HG03175 (cell line): Measurements from ENCODE around the gene RYR3.

Experiments used
- ATAC-seq: cut with Tn5 transposase; IDR thresholded peaks from one replicate; pipeline ENCODE4 v1.9.1; 2021; ENCODE audit warnings: mild to moderate bottlenecking, moderate library complexity; ENCODE audit not compliant: unreplicated experiment

Gene RYR3

DNA sequence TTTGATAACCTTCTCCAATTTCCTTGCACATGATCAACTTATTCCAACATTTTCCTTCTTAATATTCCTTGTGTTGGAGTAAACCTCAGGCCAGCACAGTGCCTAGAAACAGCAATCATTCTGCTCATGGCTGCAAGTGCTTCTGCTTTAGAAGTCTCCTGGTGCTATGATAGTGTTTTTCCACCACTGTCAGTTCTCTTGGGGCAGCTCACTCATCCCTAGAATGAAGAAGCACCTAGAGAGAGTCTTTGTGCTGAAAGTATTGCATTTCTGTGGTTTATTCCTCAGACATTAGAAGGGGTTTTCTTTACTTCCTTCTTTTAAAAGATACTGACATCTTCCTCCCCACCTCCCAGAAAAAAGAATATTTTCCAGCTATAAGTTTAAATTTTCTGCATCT, 183.5 kb downstream of the RYR3 start:
- no peak for ATAC-seq

DNA sequence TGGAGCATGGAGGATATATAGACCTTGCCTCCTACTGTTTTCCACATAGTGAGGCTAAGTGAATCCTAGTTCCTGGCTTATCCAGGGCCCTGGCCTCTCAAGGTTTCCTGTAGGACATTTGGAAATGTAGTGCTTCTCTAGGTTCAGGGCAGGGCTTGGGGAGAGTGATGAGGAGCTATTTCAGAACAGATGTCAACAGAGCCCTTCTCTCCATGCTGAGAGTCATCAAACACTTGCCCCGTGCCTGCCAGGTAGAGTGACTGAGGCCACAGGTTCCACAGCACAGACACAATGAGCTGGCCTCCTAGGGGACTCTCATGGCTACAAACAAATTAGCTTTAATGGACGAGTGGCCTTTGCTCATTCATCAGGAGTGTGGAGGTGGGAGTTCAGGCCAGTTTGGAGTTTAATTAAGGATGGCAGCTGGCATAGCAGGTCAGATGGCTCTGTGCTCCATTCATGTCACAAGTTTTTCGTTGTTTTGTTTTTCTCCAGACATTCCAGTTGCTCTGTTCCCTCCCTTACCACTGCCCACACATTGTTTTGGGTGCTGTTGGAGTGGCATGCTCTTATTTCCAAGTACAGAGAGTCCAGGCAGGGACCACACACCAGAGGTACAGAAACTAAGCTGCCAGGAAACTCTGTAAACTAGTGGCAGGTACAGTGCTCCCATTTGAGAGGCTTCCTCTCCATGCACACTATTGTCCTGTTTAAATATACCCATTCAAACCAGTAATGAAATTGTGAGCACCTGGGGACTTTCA, 189.8 kb downstream of the RYR3 start:
- ATAC-seq: no peak

DNA sequence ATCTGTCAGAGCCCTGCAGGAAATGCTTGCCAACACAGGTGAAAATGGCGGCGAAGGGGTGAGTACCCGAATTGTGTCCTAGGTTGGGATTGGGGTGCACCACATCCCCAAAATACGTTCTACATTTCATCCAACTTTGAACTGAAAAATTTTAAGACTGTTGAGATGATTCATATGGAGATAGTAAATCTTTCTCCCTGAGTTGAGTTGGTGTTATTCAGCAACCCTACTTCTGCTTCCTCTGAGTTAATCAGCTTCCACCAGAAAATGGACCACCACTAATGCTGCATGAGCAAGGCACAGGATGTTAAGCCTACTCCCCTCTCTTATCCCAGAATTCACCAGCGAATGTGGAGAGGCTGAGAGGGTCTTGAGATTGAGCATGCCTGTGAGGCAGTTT, 192.9 kb downstream of the RYR3 start:
- ATAC-seq: no peak

DNA sequence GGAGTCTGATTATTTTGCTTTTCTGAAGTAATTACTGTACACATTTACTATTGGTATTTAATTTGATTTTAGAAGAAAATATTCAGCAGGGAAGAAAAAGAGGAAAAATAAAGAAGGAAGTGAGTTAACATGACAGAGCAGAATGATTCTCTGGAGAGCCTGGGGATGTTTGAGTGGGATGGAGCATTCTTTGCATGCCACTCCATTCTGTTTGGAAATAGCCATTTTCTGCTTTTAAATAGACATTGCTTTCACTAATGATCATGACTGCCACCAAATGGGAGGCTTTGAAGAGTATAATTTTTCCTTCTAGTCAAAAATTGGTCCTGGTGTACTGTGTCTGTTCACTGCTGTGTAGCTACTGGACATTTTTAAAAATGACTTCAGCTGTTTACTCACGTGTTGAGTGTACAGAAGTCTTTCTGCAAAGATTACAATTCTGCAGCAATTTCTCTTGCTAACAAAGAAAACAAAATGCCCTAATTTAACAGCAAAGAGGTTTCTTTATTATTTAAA, 196.1 kb downstream of the RYR3 start:
- no peak for ATAC-seq

DNA sequence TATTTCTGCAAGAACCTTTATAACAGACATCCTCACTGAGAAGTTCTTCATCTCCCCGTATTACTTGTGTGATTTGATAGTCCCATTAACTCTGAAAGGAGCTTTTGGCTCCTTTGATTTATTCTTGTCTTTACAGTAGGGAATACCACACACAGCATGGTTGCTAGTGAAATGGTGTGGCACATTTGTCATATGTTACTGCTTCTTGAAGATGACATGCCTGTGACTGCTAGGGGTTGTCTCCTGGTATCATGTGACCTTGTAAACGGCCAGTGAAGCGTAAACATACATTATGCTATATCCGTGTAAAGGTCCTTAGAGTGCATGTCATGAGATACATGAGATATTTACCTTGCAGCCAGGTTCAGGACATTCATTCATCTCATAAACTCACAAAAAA, 197.9 kb downstream of the RYR3 start:
- no peak for ATAC-seq

DNA sequence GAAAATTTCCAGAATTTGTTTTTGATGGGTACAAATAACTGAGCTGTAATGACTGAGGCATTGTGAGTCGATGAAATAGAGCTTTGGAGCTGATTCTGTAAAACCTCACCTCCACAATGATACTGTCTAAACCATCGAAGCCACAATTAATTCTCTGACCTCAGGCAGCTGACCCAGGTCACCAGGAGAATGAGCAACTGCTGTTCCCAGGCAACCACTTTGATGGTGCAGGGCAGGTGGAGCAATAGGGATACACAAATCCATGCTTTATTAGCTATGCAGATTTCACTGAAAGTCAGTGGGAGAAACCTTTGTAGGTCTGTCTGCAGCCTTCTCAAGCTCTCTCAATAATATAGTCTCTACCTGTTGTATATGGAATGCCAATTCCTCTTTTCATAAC, 204.4 kb downstream of the RYR3 start:
- no peak for ATAC-seq

DNA sequence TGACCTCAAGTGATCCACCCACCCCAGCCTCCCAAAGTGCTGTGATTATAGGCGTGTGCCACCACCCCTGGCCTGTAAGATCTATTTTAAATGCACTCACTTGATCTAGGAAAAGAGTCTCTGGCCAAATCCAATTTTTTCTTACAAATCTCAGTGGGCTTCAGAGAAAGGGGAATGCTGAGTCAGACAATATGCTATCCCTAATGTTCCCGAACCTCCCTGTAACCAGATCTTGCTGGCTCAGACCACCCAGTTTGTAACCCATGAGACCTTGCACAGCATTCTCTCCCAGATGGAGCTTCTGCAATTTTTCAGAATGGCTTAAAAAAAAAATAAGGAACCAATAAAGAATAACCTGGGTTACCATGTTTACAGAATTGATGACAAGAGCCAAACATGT, 205.8 kb downstream of the RYR3 start:
- no peak for ATAC-seq

DNA sequence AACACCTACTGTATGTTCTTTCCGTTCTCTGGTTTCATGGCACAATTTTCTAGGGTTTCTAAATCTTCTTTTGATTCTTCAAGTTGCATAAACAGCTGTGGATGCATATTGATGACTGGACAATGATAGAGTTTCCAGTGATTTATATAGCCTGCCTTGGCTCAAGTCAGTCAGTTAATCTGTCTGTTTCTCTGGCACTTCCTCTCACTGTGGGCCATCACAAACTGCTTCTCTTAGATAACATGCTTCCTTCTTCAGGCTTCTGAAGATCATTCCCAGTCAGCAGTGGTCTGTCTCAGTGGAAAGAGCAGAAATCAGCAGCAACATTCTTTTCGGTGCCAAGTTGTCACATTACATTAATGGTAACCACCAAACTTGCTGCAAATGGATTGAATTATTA, 207.2 kb downstream of the RYR3 start:
- ATAC-seq: no peak

DNA sequence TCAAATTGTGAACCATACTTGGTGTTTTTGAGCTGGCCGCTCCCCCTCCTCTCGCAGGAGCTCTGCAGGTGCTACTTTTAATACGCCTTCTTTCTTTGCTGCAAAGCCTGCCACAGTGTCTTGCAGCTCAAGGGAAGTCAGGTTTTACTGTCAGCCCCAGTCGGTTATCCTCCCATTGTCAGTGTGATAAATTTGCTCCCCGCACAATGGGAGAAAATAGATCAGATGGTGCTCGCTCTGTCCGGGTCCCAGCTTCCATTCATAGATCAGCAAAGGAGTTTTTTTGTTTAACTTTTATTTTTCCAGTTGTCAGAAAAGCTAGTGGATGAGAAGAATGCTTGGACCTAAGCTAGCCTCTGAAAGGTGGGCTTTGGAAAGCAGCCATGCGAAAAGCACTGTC, 207.7 kb downstream of the RYR3 start:
- no peak for ATAC-seq

DNA sequence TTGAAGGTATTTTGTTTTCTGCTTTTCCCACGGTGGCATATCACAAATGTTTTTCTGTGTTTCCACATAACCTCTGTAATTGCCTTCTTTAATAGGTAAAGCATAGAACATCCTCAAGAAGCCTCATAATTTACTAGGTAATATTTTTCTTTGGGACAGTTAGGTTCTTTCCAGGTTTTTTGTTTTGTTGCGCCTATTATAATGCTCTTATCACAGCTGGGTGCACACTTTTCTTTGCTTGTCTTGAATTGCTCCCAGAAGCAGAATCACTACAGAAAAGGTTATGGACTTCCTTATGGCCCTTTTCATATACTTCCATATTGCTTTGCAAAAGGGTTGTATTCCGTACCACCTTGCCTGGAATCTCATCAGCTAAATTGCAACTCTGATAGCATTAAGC, 213.5 kb downstream of the RYR3 start:
- no peak for ATAC-seq

DNA sequence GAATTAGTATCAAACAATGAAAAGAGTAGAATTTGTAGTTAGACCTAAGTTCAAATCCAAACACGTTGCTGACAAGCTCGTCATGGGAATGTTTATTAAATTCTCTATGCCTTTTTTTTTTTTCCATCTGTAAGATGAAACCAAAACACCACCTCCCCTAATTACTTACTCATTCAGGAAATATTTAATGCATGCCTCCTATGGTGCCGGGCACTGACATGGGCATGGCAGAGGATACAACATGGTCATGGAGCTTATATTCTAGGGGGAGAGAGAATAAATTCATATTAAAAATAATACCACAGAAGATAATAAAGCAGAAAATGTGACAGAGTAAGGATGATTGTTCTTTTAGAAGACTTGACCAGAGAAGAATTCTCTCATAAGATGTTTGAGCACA, 215.8 kb downstream of the RYR3 start:
- no peak for ATAC-seq

DNA sequence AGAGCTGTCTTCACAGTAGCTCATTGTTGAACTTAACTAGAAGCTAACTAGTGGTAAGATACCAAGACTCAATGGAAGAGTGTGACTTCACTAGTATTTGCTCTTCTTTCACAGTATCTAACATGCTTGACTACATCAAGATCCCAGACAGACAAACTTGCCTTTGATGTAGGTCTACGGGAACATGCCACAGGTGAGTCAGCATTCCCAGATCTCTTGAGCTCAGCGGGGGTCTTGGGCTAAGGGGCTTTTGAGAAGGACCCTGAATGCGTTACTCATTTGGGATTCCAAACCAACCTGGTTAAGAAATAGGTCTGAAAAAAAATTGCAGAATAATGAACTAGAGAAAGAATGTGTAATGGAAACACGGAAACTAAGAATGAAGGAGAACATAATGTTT, 222.4 kb downstream of the RYR3 start:
- no peak for ATAC-seq

DNA sequence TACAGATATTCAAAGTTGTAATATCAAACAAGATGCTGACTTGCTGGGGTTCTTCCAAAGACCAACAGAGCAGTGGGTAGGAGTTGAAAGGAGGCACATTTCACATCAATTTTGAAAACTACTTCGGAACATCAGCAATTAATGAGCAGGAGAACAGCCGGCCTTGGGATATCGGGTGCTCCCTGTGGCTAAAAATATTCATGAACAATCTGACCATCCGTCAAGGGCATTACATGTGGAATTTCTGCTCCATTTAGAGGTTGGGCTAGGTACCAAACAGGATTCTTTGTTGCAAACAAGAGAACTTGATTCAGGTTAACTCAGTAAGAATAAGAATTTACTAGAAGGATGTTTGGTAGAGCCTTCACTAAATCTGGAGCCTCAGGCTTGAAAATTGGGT, 223.9 kb downstream of the RYR3 start:
- no peak for ATAC-seq

DNA sequence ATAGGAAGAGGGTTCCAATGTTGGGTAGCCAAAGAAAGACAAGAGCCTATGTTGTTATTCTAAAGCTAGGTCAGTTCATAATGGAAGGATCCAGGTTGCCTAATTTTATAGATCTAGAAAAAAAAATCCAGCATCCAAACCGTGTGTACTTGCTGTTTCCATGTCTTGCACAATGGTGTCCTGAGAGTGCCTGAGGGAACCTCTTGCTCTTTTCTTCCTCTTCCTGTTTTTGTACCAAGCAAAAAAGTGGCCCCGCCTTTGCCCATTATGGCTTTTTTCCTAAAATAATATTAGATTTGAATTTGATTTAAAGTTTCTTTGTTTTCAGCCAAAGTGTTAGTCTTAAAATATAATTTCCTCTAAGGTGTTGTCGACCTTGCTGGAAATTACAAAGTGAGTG, 224.4 kb downstream of the RYR3 start:
- no peak for ATAC-seq

DNA sequence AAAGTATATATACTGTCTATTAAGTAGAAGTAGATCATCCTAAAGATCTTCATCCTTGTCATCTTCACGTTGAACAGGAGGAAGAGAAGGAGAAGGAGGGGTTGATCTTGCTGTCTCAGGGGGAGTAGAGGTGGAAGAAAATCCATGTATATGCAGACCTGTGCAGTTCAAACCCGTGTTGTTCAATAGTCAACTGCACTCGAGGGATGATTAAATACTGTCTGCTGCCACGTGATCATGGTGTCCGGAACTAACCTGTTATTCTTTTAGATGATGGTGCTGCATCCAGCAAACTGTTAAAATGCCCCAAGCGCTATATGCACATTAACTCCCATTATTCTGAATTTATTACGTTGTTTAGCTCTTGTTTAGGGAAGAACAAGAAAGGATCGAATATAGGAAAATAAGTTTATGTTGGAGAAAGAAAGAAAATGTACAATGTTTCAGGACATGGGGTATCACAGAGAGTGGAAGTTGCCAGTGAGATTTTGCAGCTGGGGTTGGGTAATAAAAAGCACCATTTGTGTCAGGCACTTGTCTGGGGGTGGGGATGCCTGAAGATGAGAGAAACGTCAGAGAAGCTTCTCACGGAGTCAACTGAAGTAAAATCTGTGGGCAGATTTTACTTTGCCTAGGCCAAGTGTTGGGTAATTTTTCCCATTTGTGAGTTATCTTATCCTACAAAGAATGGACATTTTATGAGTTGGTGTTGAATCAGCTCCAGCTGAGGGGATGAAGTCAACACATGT, 229.2 kb downstream of the RYR3 start:
- no peak for ATAC-seq

DNA sequence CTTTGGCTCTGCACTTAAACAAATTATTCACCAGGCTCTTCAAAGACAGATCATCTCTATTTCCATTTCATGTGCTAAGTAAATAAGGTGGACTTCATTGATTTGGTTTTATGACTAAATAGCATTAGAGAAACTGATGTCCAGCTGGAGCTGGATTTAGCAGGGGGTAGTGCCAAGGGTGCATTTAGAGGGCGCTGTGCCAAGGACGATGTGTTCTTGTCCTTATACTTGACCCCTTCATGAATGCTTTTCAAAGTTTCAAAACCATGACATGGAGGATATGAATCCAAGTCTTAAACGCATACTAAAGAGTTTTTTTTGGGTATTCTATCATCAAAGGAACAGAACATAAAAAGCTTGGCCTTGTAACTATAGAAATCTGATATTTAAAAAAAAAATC, 233.2 kb downstream of the RYR3 start:
- no peak for ATAC-seq

DNA sequence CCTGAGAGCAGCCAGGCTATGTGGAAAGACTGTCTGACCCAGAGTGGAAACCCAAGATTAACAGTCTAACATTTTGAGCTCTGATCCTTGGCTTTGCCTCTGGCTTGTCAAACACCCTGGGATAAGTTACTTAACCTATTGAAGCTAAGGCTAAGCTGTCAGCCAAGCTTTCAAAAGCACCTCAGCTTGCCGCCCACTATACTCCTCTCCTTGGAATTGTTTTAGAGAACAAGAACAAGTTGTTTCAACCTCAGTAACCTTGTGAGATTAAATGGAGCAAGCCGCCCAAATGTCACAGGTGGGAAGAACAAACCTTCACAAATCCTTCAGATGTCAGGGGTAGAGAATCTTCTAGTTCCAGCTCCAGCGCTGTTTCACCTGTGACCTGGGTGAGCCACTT, 235.1 kb downstream of the RYR3 start:
- no peak for ATAC-seq

DNA sequence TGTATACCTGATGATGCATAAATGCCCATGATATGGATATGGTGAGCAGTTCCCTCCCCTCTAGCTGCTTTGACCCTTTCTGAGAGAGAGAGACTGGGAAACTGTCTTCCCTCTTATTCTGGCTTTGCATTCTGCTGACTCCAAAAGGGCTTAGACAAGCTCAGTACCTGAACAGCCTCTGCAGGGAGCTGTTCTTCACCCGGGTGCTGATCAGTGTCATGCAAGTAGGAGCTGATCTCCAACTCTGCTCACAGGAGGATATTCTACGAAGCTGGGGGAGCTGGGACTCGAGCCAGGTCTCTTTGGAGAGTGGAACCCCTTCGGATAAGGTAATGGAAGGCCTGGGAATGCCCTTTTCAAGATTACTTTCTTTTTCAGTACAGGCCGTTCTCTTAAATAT, 237.1 kb downstream of the RYR3 start:
- ATAC-seq: no peak

DNA sequence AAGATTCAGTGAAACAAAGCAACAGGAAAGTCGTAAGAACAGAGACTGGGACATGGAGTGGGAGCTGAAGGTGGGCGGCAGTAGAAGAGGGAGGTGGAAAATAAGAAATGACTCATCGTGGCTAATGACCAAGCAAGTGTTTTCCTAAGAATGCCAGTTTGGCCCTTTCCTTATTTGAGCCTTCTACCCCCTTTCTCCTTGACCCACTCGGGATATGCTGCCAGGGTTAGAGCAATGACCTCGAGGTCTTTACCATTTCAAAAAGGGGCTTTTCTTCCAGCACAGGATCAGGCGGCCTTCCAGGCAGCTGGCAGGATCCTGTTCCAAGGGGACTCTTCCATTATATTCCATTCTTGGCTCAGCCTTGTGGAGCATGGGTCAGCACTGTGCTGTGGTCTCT, 241.1 kb downstream of the RYR3 start:
- no peak for ATAC-seq

DNA sequence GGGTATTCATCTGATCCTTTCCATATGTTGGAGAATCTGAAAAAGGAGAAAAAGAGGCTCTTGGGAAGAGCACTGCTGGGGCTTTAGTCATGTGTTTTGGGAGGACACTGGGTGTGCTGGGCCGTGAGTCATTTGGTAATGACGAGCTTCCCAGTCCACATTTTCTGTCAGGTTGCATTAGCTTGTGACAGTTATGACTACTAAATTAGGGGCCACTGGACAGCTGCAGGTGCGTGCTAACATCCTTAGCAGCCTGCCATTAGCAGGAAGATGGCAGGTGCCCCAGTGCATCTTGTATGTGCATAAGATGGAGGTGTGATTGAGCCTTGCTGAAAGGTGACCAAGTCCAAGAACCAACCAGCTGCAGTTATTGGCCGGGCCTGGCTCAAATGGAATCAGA, 242.4 kb downstream of the RYR3 start:
- ATAC-seq: no peak

DNA sequence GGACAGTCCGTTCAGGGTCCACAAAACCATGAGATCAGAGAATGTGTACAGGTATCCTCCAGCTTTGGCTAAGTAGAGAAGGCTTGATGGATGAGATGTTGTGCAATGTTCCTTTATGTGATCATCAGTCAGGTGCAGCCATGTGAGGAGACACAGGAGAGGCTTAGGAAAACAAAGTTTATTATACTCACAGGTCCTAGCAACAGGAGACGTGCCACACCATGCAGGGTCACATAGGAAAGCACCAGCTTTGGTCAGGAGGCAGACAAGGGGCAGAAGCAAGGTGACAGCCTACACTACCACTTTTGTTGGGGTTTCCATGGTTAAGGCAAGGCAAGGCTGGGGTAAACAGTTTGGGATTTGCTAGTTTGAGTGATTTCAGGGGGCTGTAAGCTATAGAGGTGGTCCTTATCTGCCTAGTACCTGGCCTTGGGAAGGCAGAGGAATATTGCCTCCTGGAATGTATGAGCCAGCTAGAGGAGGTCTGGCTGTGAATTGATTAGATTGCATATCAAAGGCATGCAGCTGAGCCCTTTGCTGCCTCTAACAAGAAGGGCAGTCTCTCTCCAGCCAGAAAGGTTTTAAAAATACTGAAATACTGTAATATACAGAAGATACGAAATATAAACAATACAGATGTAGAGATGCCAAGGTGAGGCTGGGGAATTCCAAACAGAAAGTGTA, 248.6 kb downstream of the RYR3 start:
- ATAC-seq: no peak

DNA sequence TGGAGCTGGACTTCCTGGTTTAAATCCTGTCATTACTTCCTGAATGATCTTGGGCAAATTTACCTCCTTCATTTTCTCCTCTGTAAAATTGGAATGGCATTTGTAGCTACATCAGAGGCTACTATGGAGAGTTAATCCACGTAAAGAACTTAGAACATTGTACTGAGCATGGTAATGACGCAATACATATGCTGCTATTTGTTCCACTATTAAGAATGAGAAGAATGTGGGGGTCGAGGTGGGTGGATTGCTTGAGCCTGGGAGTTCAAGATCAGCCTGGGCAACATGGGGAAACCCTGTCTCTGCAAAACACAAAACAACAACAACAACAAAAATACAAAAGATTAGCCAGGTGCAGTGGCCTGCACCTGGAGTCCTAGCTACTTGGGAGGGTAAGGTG, 250.6 kb downstream of the RYR3 start:
- no peak for ATAC-seq
